ENCODE results near the gene AGPAT4.
A peak's percentile ranks its signal among the peaks of the same experiment; 100 is the strongest.
"Not testable (repeated sequence)": the region's sequence is repeated elsewhere in the genome, so short reads cannot be mapped to it uniquely, and the experiment has no call there.

AGPAT4 gene

GRCh38 chr6:161226009-161226964, 47.6 kb downstream of the AGPAT4 start:
- peak; percentile 39 for DNase-seq

DNA sequence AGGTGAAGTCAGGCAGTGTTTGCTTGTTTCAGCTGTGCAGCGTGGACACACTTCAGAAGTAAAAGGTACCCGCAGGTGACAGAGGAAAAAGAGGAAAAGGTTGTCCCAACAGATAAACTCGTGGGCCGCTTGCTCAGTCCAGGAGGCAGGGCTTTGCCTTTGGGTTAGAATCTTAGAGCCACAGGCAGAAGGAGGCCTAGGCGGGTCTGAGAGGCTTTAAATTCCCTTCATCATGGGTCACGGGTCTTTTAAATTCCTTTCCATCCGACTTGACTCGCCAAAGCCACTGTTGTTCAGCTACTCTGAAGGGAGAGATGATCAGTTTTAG, 48.2 kb downstream of the AGPAT4 start:
- DNase-seq: no peak

DNA sequence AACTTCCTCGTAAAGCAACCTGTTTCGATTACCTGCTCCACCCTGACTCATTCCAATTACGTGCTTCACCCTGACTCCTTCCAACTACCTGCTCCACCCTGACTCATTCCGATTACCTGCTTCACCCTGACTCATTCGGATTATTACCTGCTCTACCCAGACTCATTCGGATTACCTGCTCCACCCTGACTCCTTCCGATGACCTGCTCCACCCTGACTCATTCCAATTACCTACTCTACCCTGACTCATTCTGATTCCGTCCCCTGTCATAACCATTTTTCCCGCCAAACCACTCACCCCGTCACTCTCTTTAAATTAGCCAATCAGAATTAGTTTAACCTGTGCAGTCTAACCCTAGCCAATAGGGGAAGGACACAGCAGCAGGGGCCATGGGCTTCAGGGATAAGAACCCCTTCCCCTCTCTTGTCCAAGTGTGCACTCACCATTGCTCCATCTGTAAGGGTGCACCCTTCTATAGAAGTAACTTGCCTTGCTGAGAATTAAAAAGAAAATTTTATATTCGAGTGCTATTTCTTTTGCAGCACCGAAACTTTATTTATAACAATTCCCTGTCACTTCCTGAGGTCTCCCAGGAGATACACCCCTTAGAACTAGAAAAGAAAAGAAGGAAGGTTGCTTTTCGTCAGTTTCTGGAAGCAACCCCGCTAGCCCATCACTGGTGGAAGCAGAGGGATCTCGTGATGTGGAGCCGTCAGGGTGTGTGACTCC, 48.7 kb downstream of the AGPAT4 start:
- not testable (repeated sequence) for DNase-seq

DNA sequence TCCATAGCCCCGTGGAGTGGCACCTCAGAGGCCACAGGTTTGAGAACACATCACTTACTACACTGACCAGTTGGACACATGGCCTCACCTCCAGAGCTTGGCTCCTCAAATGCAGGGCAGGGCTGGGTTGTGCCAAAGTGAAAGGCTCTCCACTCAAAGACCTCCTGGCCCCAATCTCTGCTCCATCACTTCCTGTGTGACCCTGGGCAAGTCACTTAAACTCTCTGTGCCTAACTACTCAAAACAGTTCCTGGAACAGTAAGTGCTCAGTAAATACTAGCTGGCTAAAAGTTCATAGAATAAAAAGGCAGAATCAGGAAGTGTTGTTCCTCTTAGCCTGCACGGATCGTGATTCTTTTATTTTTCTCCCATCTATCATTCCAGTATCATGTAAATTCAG, 50.2 kb downstream of the AGPAT4 start:
- no peak for DNase-seq

GRCh38 chr6:161222706-161223234, 51.1 kb downstream of the AGPAT4 start:
- no peak for DNase-seq

- no peak for DNase-seq
Measured at GRCh38 chr6:161220346-161220745, 53.5 kb downstream of the AGPAT4 start.

- DNase-seq: no peak
Measured at GRCh38 chr6:161219680-161220079, 54.2 kb downstream of the AGPAT4 start.

DNA sequence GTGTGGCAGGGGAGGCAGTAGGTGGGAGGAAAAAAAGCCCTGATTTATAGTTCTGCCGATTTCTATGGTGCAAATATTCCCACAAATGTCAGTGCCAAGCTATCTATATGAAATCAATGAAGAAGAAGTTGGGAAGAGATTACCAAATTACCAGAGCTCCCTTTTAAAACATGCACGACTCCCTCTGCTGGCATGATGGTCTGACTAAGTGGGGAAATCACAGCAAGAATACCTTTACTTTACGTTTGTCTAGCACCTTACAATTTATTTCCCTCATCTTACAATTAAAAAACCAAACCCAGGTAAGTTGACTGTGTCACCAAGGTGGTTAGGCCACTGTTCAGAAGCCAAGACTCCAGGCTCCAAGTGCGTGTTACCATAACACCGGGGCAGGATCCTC, 55.6 kb downstream of the AGPAT4 start:
- no peak for DNase-seq

- no peak for DNase-seq
Measured at GRCh38 chr6:161217628-161218027, 56.2 kb downstream of the AGPAT4 start.

DNA sequence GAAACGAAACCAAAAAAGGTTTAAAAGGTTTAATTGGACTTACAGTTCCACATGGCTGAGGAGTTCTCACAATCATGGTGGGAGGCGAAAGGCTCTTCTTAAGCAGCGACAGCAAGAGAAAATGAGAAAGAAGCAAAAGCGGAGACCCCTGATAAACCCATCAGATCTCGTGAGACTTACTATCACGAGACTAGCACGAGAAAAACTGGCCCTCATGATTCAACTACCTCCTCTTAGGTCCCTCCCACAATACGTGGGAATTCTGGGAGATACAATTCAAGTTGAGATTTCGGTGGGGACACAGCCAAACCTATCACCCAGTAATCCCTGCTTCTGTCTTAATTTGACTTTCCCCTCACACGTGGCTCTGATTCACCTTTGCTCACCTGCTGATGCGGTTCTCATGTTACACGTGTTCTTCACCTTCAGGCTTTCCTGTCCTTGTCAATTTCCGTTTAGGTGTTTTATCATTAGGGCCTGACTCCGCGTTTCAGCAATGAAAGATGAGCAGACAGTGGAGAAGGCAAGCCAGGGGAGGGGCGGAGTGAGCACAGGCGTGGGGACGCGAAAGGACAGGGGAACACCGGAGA, 57.1 kb downstream of the AGPAT4 start:
- DNase-seq: no peak

DNA sequence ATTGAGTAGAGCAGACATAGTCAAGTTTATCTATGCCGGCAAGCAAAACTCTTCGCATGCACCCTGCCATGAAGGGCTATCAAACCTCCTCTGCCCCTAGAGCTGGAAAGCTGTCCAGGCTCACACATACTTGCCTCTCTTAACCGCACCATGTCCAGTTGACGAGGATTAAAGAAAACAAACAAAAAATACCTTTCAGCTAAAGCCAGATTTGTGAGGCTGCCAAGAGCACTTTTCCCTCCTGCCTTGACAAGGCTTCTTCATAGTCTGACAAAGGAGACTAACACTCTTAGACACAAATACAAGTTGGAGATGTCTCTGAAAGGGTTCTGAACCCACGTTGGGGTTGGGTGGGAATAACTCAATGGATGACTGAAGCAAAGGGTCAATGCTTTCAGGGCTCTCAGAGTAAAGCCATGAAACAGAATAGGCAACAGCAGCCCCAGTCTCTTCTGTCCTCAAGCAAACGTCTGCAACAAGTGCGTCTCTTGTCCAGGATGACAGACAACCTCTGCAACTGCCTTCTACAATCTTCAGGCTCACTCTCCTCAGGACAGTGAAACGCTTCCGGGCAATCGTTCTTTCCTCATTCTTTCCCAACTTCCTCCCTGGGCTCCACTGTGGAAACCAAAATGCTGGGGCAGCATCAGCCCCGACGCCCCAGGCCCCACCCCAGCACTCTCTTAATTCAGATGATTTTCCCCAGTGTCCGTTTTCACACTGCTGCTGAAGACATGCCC, 57.8 kb downstream of the AGPAT4 start:
- no peak for DNase-seq

DNA sequence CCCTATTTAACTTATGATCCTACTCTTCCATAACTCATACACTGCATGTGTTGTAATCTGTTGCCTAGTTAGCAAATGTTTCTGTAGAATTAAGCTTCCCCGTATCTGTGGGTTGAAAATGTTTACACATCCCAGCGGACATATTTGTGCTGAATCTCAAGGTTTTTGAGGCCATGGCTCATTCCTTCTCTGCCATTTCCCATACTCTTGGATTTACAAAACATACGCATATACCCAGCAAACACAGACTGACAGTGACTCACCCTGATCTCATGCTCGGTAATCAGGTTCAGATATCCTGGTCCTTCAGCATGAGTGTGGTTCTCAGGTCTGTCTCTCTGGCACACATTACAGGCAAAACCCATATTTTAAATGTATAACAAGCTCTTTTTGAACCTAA, 58.7 kb downstream of the AGPAT4 start:
- no peak for DNase-seq

- no peak for DNase-seq
Measured at GRCh38 chr6:161214722-161215121, 59.1 kb downstream of the AGPAT4 start.

- DNase-seq: no peak
Measured at GRCh38 chr6:161212902-161213301, 61.0 kb downstream of the AGPAT4 start.

GRCh38 chr6:161211380-161212035, 62.4 kb downstream of the AGPAT4 start:
- DNase-seq: no peak

- no peak for DNase-seq
Measured at GRCh38 chr6:161210857-161211256, 63.0 kb downstream of the AGPAT4 start.

DNA sequence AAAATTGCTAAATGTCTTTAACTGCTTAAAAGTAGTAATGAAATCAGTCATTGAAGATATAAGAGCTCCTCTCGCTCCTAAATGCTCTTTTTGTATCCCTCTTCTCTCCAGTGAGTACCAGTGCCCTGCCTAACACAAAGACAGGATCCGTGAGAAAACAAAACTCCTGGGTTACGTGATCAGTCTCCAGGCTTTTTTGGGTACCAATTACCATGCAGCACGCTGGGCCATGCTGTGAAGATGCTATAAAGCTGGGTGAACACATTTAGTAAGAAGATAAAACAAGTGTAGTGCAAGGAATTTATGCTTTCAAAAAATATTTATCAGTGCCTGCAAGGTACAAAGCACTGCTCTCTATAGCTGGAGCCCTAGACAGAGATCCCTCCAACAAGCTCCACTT, 66.7 kb downstream of the AGPAT4 start:
- no peak for DNase-seq

GRCh38 chr6:161204866-161205557, 68.8 kb downstream of the AGPAT4 start:
- DNase-seq: no peak

GRCh38 chr6:161200610-161201370, 73.1 kb downstream of the AGPAT4 start:
- no peak for DNase-seq

GRCh38 chr6:161199850-161200249, 74.0 kb downstream of the AGPAT4 start:
- no peak for DNase-seq

Measured in stimulated activated CD8-positive, alpha-beta memory T cell treated with anti-CD3 and anti-CD28 coated beads, Interleukin-4, amount 100 ng/mL, for 48 hours (primary cell).